H9 (cell line): ENCODE results near the gene TNKS1BP1. TPM values are rescaled to one million over a fixed set of nuclear protein-coding genes. Genes with fewer than 3 reads are reported as not detected.
A peak's percentile ranks its signal among the peaks of the same experiment; 100 is the strongest.

Source experiments
- DNase-seq: peaks from one replicate; pipeline ENCODE4 v3.0.0-alpha.2; 2017
- H2AFZ ChIP-seq: one replicate; pipeline ENCODE4 v1.6.1; 2013; ENCODE audit warnings: mild to moderate bottlenecking, low read length, control low read depth, moderate library complexity
- H2AK5ac ChIP-seq: 2 replicates; pipeline ENCODE4 v1.6.1; 2013; ENCODE audit warnings: low read length, control low read depth, mixed read lengths; ENCODE audit not compliant: insufficient read length
- H2BK120ac ChIP-seq: one replicate; pipeline ENCODE4 v1.6.1; 2013; ENCODE audit warnings: low read depth, mild to moderate bottlenecking, low read length, control low read depth, inconsistent platforms; ENCODE audit not compliant: poor library complexity, severe bottlenecking
- H2BK12ac ChIP-seq: 2 replicates; pipeline ENCODE4 v1.6.1; 2013; ENCODE audit warnings: low read length, control low read depth, mixed read lengths, low read depth; ENCODE audit not compliant: insufficient read length
- H2BK15ac ChIP-seq: 2 replicates; pipeline ENCODE4 v1.6.1; 2013; ENCODE audit warnings: low read depth, low read length, control low read depth
- H2BK20ac ChIP-seq: one replicate; pipeline ENCODE4 v1.6.1; 2013; ENCODE audit warnings: low read depth, mild to moderate bottlenecking, low read length, control low read depth, inconsistent platforms; ENCODE audit not compliant: poor library complexity, severe bottlenecking
- H2BK5ac ChIP-seq: 2 replicates; pipeline ENCODE4 v1.6.1; 2013; ENCODE audit warnings: low read length, control low read depth, mixed read lengths; ENCODE audit not compliant: insufficient read length
- H3K14ac ChIP-seq: 2 replicates; pipeline ENCODE4 v1.6.1; 2013; ENCODE audit warnings: low read length, control low read depth; ENCODE audit not compliant: insufficient read depth
- H3K18ac ChIP-seq: 2 replicates; pipeline ENCODE4 v1.6.1; 2013; ENCODE audit warnings: low read depth, mild to moderate bottlenecking, mixed read lengths, low read length, control low read depth; ENCODE audit not compliant: insufficient read length
- H3K23ac ChIP-seq: 2 replicates; pipeline ENCODE4 v1.6.1; 2013; ENCODE audit warnings: low read length, control low read depth, mixed read lengths, low read depth; ENCODE audit not compliant: insufficient read length
- H3K23me2 ChIP-seq: 2 replicates; pipeline ENCODE4 v1.6.1; 2013; ENCODE audit warnings: low read depth, mild to moderate bottlenecking, mixed read lengths, low read length, control low read depth; ENCODE audit not compliant: insufficient read length, poor library complexity, severe bottlenecking
- H3K27ac ChIP-seq: 2 replicates; pipeline ENCODE4 v1.5.1; 2013; ENCODE audit warnings: low read length, control low read depth, mixed read lengths, low read depth; ENCODE audit not compliant: insufficient read length
- H3K27me3 ChIP-seq: 2 replicates; pipeline ENCODE4 v1.6.1; 2013; ENCODE audit warnings: low read length, control low read depth, inconsistent platforms; ENCODE audit not compliant: insufficient read depth
- H3K4ac ChIP-seq: 2 replicates; pipeline ENCODE4 v1.6.1; 2013; ENCODE audit warnings: low read depth, mild to moderate bottlenecking, control low read depth, inconsistent platforms, low read length, moderate library complexity
- H3K4me1 ChIP-seq: 2 replicates; pipeline ENCODE4 v1.6.1; 2013; ENCODE audit warnings: low read length, control low read depth, inconsistent platforms; ENCODE audit not compliant: insufficient read depth
- H3K4me2 ChIP-seq: 2 replicates; pipeline ENCODE4 v1.6.1; 2013; ENCODE audit warnings: low read length, control low read depth, mixed read lengths; ENCODE audit not compliant: insufficient read length, insufficient read depth
- H3K56ac ChIP-seq: 2 replicates; pipeline ENCODE4 v1.6.1; 2013; ENCODE audit warnings: low read depth, mild to moderate bottlenecking, mixed read lengths, low read length, control low read depth; ENCODE audit not compliant: insufficient read length
- H3K79me1 ChIP-seq: 2 replicates; pipeline ENCODE4 v1.6.1; 2013; ENCODE audit warnings: low read depth, mild to moderate bottlenecking, moderate library complexity, low read length, control low read depth, inconsistent platforms; ENCODE audit not compliant: insufficient read depth, poor library complexity, severe bottlenecking
- H3K79me2 ChIP-seq: 2 replicates; pipeline ENCODE4 v1.6.1; 2013; ENCODE audit warnings: low read length, control low read depth, inconsistent platforms; ENCODE audit not compliant: insufficient read depth
- H3K9ac ChIP-seq: 2 replicates; pipeline ENCODE4 v1.6.1; 2013; ENCODE audit warnings: low read length, control low read depth, mixed read lengths; ENCODE audit not compliant: insufficient read length; ENCODE audit errors: extremely low read depth
- H3K9me3 ChIP-seq: one replicate; pipeline ENCODE4 v1.6.1; 2013; ENCODE audit warnings: low read depth, low read length, inconsistent platforms; ENCODE audit not compliant: control insufficient read depth
- H3T11ph ChIP-seq: one replicate; pipeline ENCODE4 v1.6.1; 2013; ENCODE audit warnings: mild to moderate bottlenecking, low read length, control low read depth, inconsistent platforms
- H4K20me1 ChIP-seq: one replicate; pipeline ENCODE4 v1.6.1; 2013; ENCODE audit not compliant: control insufficient read depth, insufficient read length, insufficient read depth
- H4K5ac ChIP-seq: 2 replicates; pipeline ENCODE4 v1.6.1; 2013; ENCODE audit warnings: low read depth, mild to moderate bottlenecking, mixed read lengths, low read length, control low read depth; ENCODE audit not compliant: insufficient read length
- H4K8ac ChIP-seq: replicated peaks from 2 replicates; pipeline ENCODE4 v1.6.1; 2013; ENCODE audit warnings: low read length, control low read depth, mixed read lengths, low read depth; ENCODE audit not compliant: insufficient read length
- H4K91ac ChIP-seq: 2 replicates; pipeline ENCODE4 v1.6.1; 2013; ENCODE audit warnings: low read depth, mild to moderate bottlenecking, moderate library complexity, mixed read lengths, low read length, control low read depth; ENCODE audit not compliant: insufficient read length
- H3K27ac Mint-ChIP-seq, 3 experiments: 2 replicates in 2 of 3; 3 replicates in 1 of 3; pipeline ENCODE4 v1.8.0; 2020 to 2021; ENCODE audit warnings: mixed read lengths in 3 of 3, mild to moderate bottlenecking in 1 of 3, moderate library complexity in 1 of 3
- H3K27me3 Mint-ChIP-seq: 2 replicates; pipeline ENCODE4 v1.8.0; 2021; ENCODE audit warnings: low read depth, mild to moderate bottlenecking, moderate library complexity, mixed read lengths
- H3K36me3 Mint-ChIP-seq, 3 experiments: 2 replicates in 2 of 3; 3 replicates in 1 of 3; pipeline ENCODE4 v1.8.0; 2020 to 2021; ENCODE audit warnings: low read depth in 3 of 3, mixed read lengths in 3 of 3; ENCODE audit not compliant: insufficient read depth in 1 of 3
- H3K4me1 Mint-ChIP-seq, 2 experiments: 2 replicates each; pipeline ENCODE4 v1.8.0; 2020; ENCODE audit warnings: mixed read lengths in 2 of 2
- H3K4me3 Mint-ChIP-seq, 2 experiments: 2 replicates in 1 of 2; 3 replicates in 1 of 2; pipeline ENCODE4 v1.8.0; 2020 to 2021; ENCODE audit warnings: mild to moderate bottlenecking in 2 of 2, mixed read lengths in 2 of 2, moderate library complexity in 1 of 2
- H3K9me3 Mint-ChIP-seq, 2 experiments: 2 replicates in 1 of 2; 3 replicates in 1 of 2; pipeline ENCODE4 v1.8.0; 2020; ENCODE audit warnings: mild to moderate bottlenecking in 2 of 2, mixed read lengths in 2 of 2, moderate library complexity in 1 of 2
- CTCF ChIP-seq: fragments of 200-600 bp; sonication (generic); conservative IDR thresholded peaks from 3 replicates; pipeline ENCODE4 v1.8.0; 2021; ENCODE audit warnings: antibody characterized with exemption, mild to moderate bottlenecking
- WGBS: extraction: QIAGEN DNeasy Blood & Tissue Kit; methylation state at CpG from one replicate; pipeline ENCODE4 v1.1.7; 2013; ENCODE audit warnings: missing lambda C conversion rate, low lambda C conversion rate, mixed read lengths; ENCODE audit not compliant: insufficient read length; ENCODE audit errors: extremely low coverage; 5-methylcytosine and 5-hydroxymethylcytosine counted together
- total RNA-seq: library from RNA; stranded (reverse); gene quantifications from 2 replicates; pipeline ENCODE4 v1.2.1, GENCODE V29; 2021

TNKS1BP1 gene
- total RNA-seq, 1 experiment from 2014 or later, result 130 TPM

GRCh38 chr11:57306940-57307565 lies 17.7 kb downstream of the TNKS1BP1 start:
- no peak overlapping the region for H3K9ac ChIP-seq
- H3K4ac ChIP-seq, result no peak overlapping the region
- no peak overlapping the region for H2BK15ac ChIP-seq
- H3K4me2 ChIP-seq, result no peak overlapping the region
- H4K91ac ChIP-seq, result no peak overlapping the region
- peaks cover 6% of the 10 kb centered on the region for H3K4me1 ChIP-seq
- Mint-ChIP-seq H3K27me3 (no peaks in the 10 kb centered on the region), H3K4me1 (peaks cover 24 to 38% of the 10 kb centered on the region in 2 experiments), H3K36me3 (peaks cover 50 to 64% (median 52%) of the 10 kb centered on the region in 3 experiments), H3K27ac (peak overlapping the region; percentile 54 to 82 (median 59); a peak in 4 of 7 replicates), H3K4me3 (no peak overlapping the region), H3K9me3 (no peaks in the 10 kb centered on the region)
- no peak overlapping the region for H4K8ac ChIP-seq
- H3T11ph ChIP-seq, result no peak overlapping the region
- H3K14ac ChIP-seq, result no peak overlapping the region
- no peaks in the 10 kb centered on the region for H3K27me3 ChIP-seq
- no peaks in the 10 kb centered on the region for H3K79me1 ChIP-seq
- H2AK5ac ChIP-seq, result no peak overlapping the region
- no peak overlapping the region for H4K5ac ChIP-seq
- no peak overlapping the region for H2BK120ac ChIP-seq
- TF ChIP-seq CTCF, result no peak
- H3K79me2 ChIP-seq, result peaks cover 9% of the 10 kb centered on the region; the same call in 1 of the 2 replicates
- no peak overlapping the region for H2BK12ac ChIP-seq
- H2BK5ac ChIP-seq, result no peak overlapping the region
- peaks cover 6% of the 10 kb centered on the region for H3K23me2 ChIP-seq
- H3K27ac ChIP-seq, result no peak overlapping the region
- no peak for DNase-seq
- WGBS, result no CpG with 5 or more reads among the region's 9 CpGs
- H2AFZ ChIP-seq, result no peak overlapping the region
- H3K18ac ChIP-seq, result no peak overlapping the region
- no peak overlapping the region for H3K23ac ChIP-seq
- no peak overlapping the region for H3K56ac ChIP-seq
- no peaks in the 10 kb centered on the region for H4K20me1 ChIP-seq
- H3K9me3 ChIP-seq, result no peaks in the 10 kb centered on the region
- H2BK20ac ChIP-seq, result no peak overlapping the region
